Measurements from ENCODE around the gene SNCA.

GRCh38 chr4:89773805-89774204 is 63.2 kb downstream of the SNCA start:
- no peak for TF ChIP-seq CTCF (conservative IDR thresholded peaks at IDR 0.05; ENCODE audit: low read depth, low read length)
- TF ChIP-seq EZH2 (IDR thresholded peaks at IDR 0.05; ENCODE audit: borderline replicate concordance, low read depth, low read length, poor library complexity, severe bottlenecking), result no peak

All from A673 (cell line).